ENCODE measurements around the gene HOXD3. TPM values are rescaled to one million over a fixed set of nuclear protein-coding genes. Genes with fewer than 3 reads are reported as not detected.
A peak's percentile ranks its signal among the peaks of the same experiment; 100 is the strongest.

The HOXD3 gene
- total RNA-seq, 1 donor from 2014 or later = 5.3 TPM

- no peak for DNase-seq (ENCODE audit: low spot score)
Observed at GRCh38 chr2:176148751-176149421, 8.2 kb upstream of the HOXD3 start.

GRCh38 chr2:176149481-176149938 lies 7.6 kb upstream of the HOXD3 start:
- peak; percentile 68 for DNase-seq (ENCODE audit: low spot score)

DNA sequence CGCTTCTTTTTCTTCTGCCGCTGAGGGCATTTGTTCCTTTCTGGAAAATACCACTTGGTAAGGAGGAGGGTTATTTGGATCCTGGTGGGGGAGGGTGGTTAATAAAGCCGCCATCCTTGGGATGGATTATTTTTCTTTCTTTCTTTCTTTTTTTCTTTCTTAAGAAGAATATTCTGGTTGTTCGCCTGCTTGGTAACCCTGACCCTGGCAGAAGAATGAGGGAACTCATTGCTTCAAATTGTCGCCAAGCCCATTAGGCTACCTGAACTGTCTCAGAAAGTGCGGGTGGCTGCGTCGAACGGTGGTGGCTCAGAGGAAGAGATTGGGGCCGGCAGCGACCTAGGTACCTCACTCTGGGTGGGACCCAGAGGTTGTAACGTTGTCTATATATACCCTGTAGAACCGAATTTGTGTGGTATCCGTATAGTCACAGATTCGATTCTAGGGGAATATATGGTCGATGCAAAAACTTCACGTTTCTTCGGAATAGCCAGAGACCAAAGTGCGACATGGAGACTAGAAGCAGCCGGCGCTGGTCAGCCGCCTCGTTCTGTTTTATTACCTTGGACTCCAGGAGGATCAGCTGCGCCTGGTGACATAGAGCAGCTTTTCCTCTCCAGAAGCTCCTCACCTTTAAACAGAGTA lies 7.0 kb upstream of the HOXD3 start:
- DNase-seq (ENCODE audit: low spot score) = peak; percentile 67

DNA sequence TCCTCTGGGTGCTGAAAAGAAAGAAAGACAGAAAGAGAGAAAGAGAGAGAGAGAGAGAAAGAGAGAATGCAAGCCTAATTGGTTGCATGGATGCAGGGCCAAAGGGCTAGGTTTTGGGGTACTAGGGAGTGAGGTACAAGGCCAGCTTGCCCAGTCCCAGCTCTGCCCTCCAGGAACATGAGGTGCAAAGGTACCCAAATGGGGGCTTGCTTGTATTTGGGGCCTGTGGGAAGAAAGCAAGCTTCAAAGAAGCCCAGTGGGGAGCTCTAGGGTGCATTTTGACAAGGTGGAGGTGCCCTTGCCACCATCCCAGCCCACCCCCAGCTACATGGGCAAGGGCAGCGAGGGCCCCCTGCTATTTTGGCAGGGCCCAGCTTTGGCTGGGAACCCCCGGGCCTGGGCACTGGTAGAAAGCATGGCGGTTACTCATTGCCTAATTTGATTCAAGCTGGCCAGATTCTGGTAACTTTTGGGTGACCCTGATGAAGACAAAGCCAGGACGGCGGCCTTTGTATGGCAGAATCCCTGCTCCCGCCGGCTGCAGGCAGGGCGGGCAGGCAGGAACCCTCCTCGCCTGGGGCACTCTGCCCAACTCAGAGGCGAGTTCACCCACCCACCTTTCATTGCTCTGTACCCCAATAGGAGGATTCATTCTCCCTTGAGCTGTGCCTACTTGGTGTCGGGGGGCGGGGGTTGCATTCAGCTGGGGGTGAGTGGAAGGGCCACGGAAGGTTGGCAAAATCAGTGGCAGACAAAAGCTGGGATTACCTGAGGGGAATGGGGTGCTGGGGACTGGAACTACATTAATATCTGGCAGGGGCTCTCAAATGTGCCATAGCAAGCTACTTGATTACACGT lies 6.3 kb upstream of the HOXD3 start:
- peak; percentile 81 for DNase-seq (ENCODE audit: low spot score)

GRCh38 chr2:176151442-176152287 lies 5.4 kb upstream of the HOXD3 start, which contains the start of gene HOXD4:
Gene HOXD4, plus strand, starts transcription at chr2:176151550. Its CDS starts 84 bp downstream, at chr2:176151634.
- peak; percentile 73 for DNase-seq (ENCODE audit: low spot score)

- DNase-seq (ENCODE audit: low spot score) = peak; percentile 80
Observed at GRCh38 chr2:176152350-176153181, 4.5 kb upstream of the HOXD3 start.

DNA sequence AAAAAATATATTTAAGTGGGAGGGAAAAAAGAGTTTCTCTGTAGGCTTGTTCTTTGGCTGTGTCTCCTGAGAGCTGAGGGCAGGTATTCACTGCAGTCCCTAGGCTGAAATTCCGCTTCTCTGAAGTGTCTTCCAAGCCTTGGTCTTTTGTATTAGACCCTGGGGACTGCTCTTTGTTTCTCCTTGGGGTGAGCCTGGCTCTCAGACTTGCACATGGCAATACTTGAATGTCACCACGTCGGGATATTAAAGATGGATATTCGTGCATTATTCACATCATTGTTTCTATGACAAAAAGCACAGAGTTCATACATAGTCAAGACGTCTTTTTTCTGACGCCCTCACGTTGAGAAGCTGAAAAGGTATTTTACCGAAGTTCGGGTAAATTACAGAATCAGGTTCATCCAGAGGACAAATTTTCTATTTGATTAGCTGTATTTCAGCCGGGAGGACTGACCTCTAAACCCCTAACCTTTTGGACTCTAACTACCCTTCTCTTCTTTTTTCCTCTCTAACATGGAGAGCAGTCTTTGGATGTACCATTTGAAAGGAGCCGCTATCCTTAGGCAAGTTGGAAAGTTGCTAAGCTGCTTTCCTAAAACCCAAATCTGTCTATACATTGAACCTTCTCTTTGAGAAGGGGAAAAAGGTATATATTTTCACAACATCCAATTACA lies 2.4 kb upstream of the HOXD3 start:
- DNase-seq (ENCODE audit: low spot score) = no peak

DNA sequence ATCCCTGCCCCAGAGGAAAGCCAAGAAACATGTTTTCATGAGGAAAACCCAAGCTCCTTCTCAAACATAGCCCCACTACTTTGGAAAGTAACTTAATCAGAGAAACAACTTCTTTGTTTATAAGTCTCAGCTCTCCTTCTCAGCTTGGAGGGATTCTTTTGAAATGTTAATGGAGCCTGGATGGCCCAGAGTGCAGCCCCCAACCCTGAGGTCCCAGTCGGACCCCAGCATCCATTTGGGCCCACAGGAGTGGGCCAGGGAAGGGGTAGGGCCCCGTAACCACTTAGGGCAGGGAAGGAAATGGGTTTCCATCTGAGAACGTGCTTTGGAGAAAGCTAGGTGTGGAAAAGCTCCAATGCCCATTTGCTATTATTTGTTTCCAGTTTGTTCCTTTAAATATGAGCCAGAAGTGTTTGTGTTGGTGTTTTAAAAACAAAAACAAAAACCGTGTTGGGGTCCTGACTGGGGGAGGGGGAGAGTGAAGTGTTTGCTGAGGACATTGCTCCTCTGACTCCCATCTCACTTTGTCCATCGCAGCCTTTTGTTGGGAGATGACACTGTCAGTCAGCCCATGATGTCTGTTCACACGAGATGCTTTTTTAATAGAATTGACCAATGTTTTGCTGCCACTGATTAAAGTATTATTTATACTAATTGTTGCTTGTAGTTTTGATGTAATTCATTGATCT lies 1.6 kb upstream of the HOXD3 start:
- no peak for DNase-seq (ENCODE audit: low spot score)

GRCh38 chr2:176156301-176156806 lies 753 bp upstream of the HOXD3 start:
- DNase-seq (ENCODE audit: low spot score) = no peak

- no peak for DNase-seq (ENCODE audit: low spot score)
Observed at GRCh38 chr2:176157499-176158185, 535 bp downstream of the HOXD3 start.

- no peak for DNase-seq (ENCODE audit: low spot score)
Observed at GRCh38 chr2:176158186-176158591, 1.1 kb downstream of the HOXD3 start.

DNA sequence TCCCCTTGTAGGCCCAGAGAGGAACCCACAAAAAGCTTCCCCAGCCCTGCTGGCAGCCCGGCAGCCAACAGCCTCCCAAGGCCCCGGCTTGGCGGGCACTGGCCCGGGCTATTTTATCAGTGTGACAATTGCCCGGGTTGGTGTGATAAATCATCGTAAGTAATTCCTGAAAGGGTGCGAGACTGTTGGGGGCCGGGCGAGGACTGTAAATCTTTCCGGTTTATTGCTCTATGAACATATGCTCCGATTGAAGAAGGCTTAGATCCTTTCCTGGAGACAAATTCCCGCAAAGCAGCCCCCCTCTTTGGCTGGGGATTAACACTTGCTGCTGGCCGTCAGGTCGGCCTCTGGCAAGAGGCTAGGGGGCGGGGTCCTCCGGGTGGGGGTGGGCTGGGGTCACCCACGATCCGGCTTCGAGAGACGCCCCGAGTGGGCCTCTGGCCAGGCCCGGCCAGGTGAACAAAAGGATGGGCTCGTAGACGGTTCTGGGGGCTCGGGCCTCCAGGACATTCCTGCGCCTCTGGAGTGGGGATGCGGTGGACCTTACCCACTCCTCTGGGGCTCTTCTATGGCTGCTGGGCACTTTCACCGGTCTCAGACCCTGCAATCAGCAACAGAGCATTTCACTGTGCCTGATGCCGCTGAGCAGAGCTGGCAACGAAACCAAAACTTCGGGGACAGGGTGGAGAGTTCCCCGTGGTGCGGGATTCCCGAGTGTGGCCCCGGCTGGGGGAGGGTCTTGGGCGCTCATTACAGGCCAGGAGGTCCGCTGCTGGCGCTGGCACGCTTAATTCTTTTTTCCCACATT lies 2.0 kb downstream of the HOXD3 start:
- DNase-seq (ENCODE audit: low spot score) = no peak

- DNase-seq (ENCODE audit: low spot score) = no peak
Observed at GRCh38 chr2:176159663-176160250, 2.6 kb downstream of the HOXD3 start.

DNA sequence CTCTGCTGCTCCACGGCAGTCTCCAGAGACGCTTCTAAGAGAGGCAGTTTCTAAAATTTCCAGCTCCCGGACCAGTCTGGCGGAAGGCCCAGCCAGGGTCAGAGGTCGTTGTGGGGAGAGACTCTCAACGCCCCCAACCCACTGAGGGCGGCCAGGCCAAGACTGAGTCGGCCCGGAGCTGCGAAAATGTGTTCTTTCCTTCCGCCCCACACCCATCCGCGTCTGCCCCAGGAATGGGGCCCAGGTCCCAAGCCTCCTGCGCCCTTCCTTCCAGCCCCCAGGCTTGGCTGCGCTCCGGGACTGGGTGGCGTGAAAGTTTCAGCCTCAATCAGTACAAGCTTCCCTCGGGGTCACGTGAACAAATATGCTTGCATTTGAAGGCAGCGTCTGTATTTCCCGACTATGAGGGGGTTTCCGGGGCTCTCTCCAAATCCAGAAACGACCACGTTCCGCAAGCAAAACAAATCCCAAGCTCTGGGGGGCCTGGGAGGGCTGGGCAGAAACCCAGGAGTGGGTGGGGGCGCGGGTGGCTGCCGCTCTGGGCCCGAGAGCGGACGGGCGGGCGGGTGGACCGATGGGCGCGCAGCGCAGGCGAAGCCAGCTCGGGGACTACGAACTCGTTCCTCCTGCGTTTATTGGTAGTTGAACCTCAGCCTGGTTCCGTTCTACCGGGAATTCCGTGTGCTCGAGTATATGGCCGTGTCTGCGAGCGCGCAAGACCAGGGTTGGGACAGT lies 3.3 kb downstream of the HOXD3 start:
- peak; percentile 77 for DNase-seq (ENCODE audit: low spot score)

DNA sequence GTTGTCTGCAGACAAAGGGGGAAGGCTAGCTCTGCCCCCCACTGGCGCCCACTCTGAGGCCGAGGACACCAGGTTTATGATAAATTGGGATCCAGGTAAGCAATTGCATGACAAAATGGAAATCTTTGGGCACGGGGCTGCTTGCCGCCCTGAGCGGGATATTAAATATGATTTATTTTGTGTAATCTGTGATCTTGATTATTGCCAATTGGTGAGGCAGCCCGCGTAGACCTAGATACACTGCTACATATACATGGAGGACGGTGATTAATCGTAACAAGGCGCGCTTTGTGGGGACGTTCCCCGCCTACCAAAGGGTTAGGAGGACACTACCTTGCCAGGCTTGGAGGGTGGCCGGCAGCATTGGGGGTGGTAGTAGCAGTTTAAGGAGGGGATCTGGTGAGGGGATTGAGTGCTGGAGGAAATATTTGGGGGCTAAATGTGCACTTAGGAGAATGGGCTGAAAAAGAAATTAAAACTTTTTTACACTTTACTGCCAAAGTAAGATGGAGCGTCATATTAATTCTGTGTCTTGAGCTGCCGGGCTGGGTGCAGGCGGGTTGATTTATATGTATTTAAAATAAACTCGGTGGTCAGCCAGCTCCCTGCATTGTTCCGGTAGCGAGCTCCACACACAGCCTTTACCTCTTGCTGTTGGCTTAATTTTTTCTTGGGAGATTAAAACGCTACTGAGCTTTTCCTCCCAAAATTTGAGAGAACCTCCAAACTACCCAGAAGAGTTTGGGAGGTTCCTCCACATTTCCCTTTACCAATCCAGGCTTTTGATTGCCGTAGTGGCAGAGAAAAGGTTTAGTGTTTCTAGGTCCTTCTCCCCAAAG lies 4.1 kb downstream of the HOXD3 start:
- DNase-seq (ENCODE audit: low spot score) = no peak

Data from mesenteric fat pad (tissue), 1 donor.